Central memory CD4-positive, alpha-beta T cell (primary cell): ENCODE data around the gene TENT5C.

Experiments
- DNase-seq: peaks from one replicate; pipeline ENCODE4 v3.0.0; 2022

The TENT5C gene

DNA sequence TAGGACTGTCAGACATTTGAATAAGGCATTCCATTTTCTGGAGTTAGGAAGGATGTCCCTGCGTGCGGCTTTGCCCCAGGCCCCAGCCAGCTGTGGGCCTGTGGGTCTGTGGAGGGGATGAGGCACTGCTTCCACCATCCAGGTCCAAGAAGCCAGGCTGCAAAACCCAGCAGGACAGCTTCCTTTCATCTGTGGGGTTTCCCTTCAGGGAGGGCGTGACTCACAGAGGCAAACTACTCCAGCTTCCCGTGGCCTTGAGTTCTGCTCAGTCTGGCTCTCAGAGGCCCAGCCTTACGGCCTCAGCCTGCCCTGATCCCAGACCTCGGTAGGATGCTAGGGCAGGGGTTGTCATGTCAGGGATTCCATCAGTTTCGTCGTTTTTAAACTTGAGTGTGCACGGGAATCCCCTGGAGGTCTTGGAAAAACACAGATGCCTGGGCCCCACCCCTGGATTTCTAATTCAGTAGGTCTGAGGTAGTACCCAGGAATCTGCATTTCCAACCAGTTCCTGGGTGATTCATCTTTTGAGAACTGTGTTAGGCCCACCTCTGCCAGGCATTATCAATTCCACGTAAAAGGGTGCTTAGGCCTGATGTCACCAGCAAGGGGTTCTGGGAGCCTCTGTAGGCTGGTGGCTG is 32.3 kb upstream of the TENT5C start:
- DNase-seq, result peak; percentile 3

DNA sequence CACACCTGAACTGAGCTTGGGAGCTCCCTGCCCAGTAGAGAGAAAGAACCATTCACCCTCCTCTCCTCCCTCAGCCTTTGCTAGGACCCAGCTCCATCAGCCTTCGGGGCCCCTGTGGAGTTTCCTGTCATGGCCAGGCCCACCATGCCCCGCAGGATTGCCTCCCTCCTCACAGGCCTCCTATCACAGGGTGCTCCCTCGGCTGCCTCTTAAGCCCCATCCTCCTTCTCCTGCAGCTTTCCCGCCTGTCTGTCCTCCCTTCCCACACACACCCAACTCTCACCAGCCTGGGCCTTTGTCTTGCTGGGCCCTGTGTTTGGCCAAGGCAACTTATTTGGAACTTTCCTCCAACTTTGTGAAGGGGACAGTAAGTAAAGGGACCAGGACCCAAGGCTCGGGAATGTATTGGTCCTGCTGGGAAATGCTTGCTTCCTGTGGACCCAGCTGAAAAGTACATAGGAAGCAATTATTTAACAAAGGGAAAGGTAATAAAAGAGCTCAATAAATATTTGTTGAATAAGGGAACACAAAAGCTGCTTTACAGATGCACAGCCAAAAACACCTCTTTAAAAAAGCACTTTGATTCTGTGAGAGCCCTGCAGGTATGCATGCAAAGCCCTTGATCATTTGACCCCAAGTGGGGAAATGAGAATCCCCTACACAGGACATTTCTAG is 31.6 kb upstream of the TENT5C start:
- no peak for DNase-seq

DNA sequence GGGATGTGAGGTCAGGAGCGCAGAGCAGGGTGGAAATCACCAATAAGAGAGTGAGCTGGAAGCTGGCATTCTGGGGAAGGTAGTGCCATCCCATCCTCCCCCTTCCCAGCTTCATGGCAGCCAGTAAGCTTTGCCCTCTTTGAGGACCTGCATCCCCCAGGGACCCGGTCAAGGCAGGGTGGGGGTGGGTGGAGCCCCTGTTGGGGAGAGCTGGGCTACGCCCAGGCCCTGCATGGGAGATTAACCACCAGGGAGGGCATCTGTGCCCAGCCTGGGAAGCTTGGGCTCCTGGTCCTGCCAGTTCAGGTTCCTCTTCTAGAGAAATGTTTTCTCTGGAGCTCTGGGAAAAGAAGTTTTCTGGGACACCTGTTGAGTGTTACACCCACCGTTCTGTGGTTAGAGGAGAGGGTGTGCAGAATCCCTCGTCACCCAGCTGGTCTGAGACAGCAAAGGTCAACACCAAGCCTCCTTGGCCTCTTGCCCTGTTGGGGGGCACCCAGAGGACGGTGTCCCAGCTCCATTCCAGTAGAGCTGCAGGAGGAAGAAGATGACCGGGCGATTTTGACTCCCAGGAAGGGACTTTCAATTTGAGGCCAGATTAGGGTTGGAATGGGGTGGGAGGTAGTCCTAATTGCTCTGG is 30.1 kb upstream of the TENT5C start:
- no peak for DNase-seq

- DNase-seq, result no peak
Measured at GRCh38 chr1:117576236-117576635, 29.6 kb upstream of the TENT5C start.

DNA sequence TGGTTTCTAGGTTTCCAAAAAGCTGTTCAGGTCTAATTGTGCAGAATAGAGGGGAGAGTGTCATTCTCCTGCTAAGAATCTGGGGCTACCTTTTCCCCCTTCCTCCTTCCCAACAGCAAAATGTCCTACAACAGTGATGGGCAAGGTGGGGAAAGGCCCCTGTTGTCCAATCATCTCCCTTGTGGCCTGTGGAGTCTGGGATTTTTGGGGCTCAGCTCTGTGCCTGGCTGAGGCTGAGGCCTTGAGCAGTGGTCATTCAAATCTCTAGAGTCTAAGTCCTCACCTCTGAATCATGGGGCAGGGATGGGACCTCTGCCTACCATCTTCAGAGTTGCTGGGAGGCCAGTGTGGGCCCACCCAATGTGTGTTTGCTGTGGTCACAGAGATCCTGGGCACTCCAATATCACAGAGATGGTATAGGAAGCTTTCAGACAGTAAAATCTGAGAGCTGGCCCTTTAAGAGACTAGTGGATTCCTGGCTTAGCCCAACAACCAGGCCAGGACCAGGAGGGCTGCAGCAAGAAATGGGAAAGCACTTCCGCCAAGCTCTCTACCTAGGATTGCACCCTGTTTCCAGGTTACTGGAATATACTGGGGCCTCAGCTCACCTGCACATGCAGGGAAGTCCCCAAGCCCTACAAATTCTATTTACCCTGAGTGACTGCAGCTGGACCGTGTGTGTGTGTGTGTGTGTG is 28.5 kb upstream of the TENT5C start:
- DNase-seq, result no peak

DNA sequence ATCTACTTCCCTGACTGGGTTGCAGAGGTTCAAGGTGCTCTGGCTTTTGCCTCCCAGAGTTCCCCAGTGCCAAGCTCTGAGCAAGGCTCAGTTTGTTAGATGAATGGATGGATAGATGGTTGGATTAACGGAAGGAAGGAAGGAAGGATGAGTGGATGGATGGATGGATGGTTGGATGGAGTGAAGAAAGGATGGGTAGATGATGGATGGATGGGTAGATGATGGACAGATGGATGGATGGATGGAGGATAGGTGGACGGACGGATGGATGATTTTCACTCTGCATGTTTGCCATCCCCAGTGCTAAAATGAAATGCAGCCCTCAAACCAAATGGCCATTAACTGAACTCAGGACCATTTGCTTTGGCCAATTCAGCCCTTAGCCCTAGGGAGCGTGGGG is 27.4 kb upstream of the TENT5C start:
- DNase-seq, result no peak

GRCh38 chr1:117579221-117579906 is 26.5 kb upstream of the TENT5C start:
- DNase-seq, result no peak

GRCh38 chr1:117580436-117580835 is 25.4 kb upstream of the TENT5C start:
- DNase-seq, result no peak

DNA sequence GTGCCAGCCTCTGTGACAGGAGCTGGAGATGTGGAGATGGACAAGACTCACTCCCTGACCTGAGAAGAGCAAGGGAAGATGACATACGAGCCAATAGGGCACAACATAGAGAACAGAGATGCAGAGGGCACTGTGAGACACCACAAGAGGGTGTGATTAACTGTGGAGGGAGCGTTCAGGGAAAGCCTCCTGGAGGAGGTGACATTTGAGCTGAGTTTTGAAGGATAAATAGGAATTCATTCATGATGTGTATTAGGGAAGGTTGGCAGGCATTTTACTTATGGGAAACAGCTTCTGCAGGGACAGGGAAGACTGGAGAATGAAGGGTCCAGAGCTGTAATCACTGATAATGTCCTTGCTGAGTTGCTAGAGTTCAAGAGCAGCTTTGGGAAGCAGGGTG is 25.0 kb upstream of the TENT5C start:
- DNase-seq, result no peak

DNA sequence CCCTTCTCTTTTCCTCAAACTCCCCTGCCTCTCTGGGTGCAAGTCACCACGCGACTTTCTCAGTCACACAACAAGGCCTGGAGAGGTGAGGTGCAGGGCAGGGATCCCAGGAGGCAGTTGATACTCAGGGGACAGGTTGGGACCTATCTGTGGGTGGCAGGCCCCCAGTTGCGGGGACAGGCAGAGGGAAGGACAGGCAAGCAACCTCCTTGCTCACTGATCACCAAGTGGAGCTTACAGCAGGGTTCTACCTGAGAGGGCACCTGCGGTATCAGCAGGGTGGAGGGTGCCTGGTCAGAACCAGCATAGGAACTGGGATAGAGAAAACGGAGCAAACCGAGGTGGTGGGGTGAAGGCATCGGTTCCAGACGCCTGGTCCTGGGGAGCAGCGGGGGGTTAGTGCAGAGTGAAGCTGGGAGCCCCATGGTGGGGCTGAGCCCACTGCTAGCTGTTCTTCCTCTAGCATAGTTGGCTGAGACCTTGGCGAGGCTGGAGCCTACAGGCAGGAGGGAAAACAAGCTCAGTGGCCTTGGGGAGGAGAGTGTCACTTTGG is 24.4 kb upstream of the TENT5C start:
- no peak for DNase-seq

GRCh38 chr1:117582451-117582850 is 23.4 kb upstream of the TENT5C start:
- DNase-seq, result no peak

- DNase-seq, result no peak
Measured at GRCh38 chr1:117583247-117583646, 22.6 kb upstream of the TENT5C start.

DNA sequence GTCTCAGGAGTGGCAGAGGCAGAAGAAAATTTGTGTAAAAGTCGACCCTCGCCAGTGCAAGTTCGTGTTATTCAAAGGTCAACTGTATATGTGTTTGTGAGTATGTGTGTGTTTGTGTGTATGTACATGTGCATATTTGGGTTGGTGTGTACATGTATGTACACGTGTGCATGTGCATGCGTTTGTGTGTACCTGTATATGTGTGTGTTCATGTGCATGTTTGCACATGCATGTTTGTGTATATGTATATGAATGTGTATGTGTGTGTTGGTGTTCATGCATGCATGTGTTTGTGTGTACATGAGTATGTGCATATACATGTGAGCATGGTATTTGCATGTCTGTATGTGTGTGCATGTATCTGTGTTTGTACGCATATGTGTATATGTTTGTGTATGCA is 21.7 kb upstream of the TENT5C start:
- no peak for DNase-seq

- no peak for DNase-seq
Measured at GRCh38 chr1:117585086-117585485, 20.8 kb upstream of the TENT5C start.

GRCh38 chr1:117586337-117586736 is 19.5 kb upstream of the TENT5C start:
- DNase-seq, result no peak

DNA sequence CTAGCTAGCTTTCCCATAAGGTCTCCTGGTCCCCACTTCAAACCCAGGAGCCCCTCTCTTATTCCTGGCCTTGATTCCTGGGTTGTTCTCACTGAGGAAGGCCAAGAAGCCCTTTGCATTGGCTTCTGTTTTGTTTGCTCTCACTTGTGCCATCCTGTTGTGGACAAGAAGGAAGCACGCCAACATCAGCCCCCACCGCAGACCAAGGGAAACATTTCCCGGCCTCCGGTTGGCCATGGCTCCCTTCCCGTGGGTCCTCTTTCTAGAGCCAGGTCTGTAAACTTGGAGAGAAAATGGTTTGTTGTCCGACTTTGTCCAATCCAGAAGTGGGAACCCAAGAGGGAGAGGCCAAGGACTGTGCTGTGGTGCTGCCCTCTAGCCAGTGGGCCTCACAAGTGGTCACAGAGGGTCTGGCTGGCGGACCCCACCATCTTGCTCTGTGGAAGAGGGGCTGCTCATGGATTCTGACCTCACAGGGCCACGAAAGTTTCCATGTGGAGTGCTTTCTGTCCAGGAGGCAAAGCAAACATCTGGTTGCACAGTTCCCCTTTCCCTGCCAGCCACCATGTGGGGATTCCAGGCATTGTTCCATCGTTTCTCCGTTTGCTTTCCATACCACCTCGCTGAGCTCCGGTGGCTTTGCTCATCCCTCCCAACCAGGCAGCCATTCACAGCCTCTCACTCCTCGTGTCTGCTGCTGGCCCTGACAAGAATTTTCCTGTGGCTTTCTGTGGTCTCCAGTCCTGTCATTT is 18.9 kb upstream of the TENT5C start:
- DNase-seq, result no peak

- DNase-seq, result no peak
Measured at GRCh38 chr1:117587499-117588356, 18.1 kb upstream of the TENT5C start.

DNA sequence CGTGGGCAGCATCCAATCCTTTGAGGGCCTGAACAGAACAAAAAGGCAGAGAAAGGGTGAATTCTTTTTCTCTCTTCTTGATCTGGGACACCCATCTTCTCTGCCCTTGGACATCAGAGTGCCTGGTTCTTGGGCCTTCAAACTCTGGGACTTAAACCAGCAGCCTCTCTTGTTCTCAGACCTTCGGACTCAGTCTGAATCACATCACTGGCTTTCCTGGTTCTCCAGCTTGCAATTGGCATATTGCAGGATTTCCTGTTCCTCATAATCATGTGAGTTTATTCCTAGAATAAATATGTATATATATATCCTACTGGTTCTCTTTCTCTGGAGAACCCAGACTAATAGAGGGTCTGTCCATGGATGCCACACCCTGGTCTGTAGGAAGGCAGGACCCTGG is 16.3 kb upstream of the TENT5C start:
- DNase-seq, result no peak

- no peak for DNase-seq
Measured at GRCh38 chr1:117590273-117590925, 15.4 kb upstream of the TENT5C start.

DNA sequence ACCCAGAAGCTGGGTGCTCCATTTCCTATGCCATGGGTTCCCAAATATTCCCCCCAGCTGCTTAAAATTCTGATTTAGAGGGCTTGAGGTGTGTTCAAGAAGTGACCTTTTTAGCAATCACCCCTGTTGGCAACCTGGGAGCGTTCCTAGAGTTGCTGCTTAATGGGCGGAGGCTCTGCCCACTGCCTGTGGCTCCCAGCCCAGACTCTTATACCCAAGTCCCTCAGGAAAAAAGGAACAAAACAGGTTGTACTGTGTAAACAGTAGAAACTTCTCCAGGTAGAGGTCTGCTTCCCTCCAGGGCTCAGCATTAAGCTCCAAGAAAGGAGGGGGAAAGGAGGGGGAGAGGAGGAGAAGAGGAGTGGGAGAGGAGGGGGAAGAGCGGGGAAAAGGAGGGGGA is 14.6 kb upstream of the TENT5C start:
- DNase-seq, result no peak

DNA sequence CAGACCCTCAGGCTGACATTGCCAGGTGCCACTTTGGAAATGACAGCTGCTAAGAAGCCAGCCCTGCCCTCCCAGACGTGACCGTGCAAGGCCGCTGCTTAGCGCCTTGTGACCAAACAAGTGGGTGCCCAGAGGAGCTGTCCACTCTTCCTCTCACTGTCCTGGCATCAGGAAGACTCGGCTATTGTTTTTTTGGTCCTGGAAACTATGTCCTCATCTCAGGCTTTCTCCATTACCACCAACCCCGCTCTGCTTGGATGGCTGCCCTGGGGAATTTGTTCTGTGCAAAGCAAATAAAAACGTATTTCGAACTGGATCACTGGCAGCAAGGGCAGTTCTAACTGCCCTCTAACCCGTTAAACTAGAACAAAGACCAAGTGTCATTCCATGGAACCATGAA is 13.7 kb upstream of the TENT5C start:
- no peak for DNase-seq
